CD4-positive, alpha-beta T cell treated with Interleukin-17A for 1 hour (primary cell): Measurements from ENCODE around the gene HSPE1.
A peak's percentile ranks its signal among the peaks of the same experiment; 100 is the strongest.
"Not testable (repeated sequence)": the region's sequence is repeated elsewhere in the genome, so short reads cannot be mapped to it uniquely, and the experiment has no call there.

Experiments
- DNase-seq: peaks from one replicate; pipeline ENCODE4 v3.0.0-alpha.2; 2020

Gene HSPE1

GRCh38 chr2:197498937-197499593 lies 1.1 kb upstream of the HSPE1 start:
- DNase-seq, result peak; percentile 52

GRCh38 chr2:197500503-197501131 lies 438 bp downstream of the HSPE1 start:
- no peak for DNase-seq

- DNase-seq, result no peak
Measured at GRCh38 chr2:197502201-197502600, 2.0 kb downstream of the HSPE1 start.

- DNase-seq, result no peak
Measured at GRCh38 chr2:197502685-197503084, 2.5 kb downstream of the HSPE1 start.

- DNase-seq, result no peak
Measured at GRCh38 chr2:197504000-197504399, 3.8 kb downstream of the HSPE1 start.

GRCh38 chr2:197504512-197504911 lies 4.3 kb downstream of the HSPE1 start:
- DNase-seq, result no peak

- no peak for DNase-seq
Measured at GRCh38 chr2:197506658-197507057, 6.5 kb downstream of the HSPE1 start.

GRCh38 chr2:197513915-197514314 lies 13.7 kb downstream of the HSPE1 start:
- DNase-seq, result no peak

- peak; percentile 40 for DNase-seq
Measured at GRCh38 chr2:197514754-197515153, 14.6 kb downstream of the HSPE1 start.

GRCh38 chr2:197515315-197515738 lies 15.1 kb downstream of the HSPE1 start:
- peak; percentile 64 for DNase-seq

- peak; percentile 95 for DNase-seq
Measured at GRCh38 chr2:197515739-197516392, 15.7 kb downstream of the HSPE1 start, which contains the start of gene MOB4. Gene MOB4, plus strand, starts transcription at chr2:197516066. Its CDS starts 21 bp downstream, at chr2:197516087.

- DNase-seq, result peak; percentile 33
Measured at GRCh38 chr2:197516393-197516761, 16.2 kb downstream of the HSPE1 start.

- no peak for DNase-seq
Measured at GRCh38 chr2:197517150-197517549, 17.0 kb downstream of the HSPE1 start.

- DNase-seq, result no peak
Measured at GRCh38 chr2:197538412-197538811, 38.2 kb downstream of the HSPE1 start.

GRCh38 chr2:197539734-197540133 lies 39.6 kb downstream of the HSPE1 start:
- DNase-seq, result no peak

GRCh38 chr2:197543206-197543605 lies 43.0 kb downstream of the HSPE1 start:
- no peak for DNase-seq

- no peak for DNase-seq
Measured at GRCh38 chr2:197547163-197547900, 47.2 kb downstream of the HSPE1 start.

- no peak for DNase-seq
Measured at GRCh38 chr2:197548582-197548981, 48.4 kb downstream of the HSPE1 start.

- DNase-seq, result not testable (repeated sequence)
Measured at GRCh38 chr2:197551260-197551659, 51.1 kb downstream of the HSPE1 start.
